GM21723 (cell line): Measurements from ENCODE around the gene RBCK1.

ENCODE experiments used
- ATAC-seq: cut with Tn5 transposase; IDR thresholded peaks from one replicate; pipeline ENCODE4 v1.9.1; 2021; ENCODE audit warnings: mild to moderate bottlenecking, moderate library complexity; ENCODE audit not compliant: unreplicated experiment

RBCK1 gene

DNA sequence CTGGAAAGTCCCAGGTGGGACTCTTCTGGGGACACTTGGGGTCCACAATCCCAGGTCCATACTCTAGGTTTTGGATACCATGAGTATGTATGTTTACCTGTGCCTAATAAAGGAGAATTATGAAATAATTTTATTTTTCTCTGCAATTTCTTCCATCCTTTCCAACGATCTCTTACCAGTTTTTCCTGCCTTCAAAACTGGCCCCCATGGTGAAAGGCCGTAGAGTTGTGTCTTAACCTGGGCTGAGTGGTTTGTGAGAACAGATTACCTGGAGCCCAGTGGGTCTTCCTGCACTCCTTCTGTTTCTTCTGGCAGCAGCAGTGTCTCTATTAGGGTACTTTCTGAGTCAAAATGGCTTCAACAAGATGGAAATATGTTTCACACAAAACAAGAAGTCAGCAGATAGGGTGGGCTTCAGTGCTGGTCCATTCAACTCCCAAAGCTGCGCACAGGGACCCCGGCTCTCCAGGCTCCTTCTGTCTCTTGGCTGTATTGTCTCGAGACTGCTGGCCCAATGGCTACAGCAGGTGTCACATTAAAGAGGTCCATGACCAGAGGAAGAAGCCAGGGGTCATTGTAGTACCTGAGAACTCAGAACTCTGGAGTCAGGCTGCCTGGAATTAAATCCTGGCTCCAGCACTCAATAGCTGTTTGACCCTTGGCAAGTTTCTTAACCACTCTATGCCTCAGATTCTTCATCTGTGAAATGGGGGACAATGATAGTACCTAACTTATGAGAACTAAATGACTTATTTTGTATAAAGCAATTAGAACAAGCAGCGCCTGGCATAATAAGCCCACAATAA is 10.5 kb upstream of the RBCK1 start:
- ATAC-seq = no peak

DNA sequence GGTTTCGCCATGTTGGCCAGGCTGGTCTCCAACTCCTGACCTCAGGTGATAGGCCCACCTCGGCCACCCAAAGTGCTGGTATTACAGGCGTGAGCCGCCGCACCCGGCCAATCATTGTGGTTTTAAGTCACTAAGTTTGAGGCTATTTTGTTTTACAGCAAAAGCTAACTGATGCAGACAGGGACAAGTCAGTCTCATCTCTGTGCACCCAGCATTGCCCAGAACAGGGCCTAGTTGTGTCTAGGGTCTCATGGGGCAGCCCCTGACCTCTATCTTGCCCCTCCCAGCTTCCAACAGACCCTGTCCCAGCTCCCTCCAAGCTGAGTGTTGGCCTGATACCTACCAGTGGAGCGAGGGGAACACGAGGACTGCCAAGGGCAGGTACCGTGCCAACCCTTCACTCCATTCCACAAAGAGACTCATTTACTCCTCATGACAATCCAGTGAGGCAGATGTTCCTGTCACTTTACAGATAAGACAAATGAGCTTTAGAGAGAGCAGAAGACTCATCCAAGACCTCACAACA is 8.9 kb upstream of the RBCK1 start:
- no peak for ATAC-seq

DNA sequence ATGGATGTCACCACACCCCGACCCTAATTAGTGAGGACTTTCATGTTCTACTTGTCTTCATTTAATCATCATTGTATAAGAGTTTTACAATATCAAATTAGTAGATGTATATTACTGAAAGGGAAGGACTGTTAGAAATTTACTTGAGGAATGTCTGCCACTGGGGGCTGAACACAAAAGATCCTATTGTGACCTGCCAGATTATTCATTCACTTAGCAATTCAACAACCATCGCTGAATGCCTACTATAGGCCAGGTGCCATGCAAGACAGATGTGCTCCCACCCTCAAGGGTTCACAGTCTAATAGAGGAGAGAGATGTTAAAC is 8.0 kb upstream of the RBCK1 start:
- no peak for ATAC-seq

DNA sequence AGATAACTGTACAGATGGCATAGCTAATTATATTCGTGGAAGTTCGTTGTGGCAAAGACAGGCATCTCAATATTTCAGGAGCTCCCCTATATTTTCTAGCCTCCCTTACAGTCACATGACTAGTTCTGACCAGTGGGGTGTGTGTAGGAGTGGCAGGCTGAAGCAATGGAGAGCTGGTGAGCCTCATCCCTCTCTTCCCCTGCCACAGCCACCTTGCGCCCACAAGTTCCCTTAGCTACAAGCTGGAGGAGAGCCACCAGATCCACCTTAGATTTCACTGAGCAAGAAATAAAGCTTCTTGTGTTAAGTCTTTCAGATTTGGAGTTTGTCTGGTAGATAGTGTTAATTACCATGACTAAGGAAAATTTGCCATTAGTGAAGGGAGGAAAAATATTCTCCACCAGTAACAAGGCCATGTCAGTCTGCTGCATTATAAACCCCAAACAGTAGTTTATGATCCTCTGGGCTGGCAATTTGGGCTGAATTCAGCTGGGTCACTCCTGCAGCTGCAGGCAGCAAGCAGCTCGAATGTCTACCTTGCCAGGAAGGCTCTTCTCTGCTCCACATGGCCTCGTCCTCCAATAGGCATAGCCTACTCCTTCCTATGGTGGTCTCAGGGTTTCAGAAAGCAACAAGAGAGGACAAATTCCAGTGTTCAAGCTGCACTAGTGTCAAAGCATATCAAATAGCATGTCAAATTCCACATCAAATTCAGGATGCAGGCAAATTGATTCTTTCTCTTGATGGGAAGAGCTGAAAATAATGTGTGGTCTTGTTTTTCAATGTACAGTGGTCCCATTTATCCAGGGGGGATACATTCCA is 7.4 kb upstream of the RBCK1 start:
- no peak for ATAC-seq

DNA sequence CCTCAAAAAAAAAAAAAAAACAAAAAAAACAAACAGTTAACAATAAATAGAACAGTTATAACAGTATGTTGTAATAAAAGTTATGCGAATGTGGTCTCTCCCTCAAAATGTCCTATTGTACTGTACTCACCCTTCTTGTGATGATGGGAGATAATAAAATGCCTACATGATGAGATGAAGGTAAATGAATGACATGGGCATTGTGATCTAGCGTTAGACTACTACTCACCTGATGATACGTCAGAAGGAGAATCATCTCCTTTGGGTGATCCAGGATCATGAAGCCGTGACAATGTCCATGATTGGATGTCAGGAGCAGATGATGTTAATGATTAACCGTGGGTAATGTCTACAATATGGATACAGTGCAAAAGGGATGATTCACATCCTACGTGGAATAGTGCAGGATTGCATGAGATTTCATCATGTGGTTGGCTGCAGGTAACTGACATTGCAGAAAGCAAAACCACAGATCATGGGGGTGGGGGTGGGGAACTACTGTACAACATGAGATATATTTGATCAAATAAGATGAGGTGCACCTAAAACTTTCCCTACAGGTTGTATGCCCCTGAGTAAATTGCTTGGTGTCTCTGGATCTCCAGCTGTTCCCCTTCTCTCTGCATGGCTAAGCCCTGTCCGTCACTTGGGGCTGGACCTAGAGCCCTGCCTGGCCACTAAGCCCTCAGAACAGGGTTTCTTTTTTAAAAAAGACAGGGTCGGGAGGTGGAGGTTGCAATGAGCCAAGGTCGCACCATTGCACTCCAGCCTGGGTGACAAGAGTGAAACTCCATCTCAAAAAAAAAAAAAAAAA is 6.2 kb upstream of the RBCK1 start:
- ATAC-seq = no peak

DNA sequence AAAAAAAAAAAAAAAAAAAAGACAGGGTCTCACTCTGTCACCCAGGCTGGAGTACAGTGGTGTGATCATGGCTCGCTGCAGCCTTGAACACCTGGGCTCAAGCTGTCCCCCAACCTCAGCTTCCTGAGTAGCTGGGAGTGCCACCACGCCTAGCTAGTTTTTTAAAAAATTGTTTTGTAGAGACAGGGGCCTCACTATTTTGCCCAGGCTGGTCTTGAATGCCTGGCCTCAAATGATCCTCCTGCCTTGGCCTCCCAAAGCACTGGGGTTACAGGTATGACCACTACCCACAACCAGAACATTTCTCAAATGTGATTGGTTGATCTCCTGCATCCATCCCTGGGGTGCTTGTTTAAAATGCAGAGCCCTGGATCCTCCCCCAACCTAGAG is 5.6 kb upstream of the RBCK1 start:
- ATAC-seq = no peak

DNA sequence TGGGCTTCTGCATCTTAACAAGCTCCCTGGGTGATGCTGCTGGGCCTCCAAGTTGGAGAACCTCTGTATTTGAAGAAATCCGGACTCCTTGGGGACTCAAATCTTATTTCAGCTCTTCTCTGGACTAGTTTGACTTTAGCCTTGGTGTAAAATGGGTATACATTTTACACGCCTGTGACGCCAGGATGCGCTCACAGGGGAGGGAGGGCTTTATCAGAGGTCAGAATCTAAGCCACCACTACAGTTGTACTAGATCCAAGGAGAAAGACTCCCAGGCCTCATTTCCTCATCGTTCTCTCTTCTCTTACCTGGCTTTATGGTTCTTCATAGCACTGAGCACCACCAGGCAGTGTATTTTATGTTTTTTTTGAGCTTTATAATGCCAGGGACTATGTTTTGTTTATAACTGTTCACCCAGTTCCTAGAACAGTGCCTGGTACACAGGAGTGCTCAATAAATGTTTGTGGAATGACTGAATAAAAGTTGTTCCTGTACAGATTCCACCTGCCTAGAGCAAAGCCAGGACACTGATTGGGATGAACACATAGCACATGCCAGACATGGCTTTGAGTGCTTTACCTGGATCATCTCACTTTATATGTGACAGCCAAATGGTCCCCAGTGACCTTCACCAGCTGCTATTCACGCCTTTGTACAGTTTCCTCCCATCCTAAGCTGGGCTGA is 5.1 kb upstream of the RBCK1 start:
- ATAC-seq = no peak

DNA sequence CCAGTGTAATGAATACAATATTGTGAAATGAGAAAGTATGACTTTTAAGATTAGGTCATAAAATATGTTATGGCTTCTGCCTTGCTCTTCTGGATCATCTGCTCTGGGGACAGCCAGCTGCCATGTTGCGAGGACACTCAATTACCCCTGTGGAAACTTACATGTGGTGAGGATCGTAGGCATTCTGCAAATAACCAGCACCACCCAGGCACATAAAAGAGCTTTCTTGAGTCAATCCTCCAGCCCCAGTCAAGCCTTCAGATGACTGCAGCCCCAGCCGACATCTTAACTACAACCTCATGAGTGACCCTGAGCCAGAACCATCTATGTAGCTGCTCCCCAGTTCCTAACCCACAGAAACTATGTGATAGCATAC is 4.5 kb upstream of the RBCK1 start:
- no peak for ATAC-seq

DNA sequence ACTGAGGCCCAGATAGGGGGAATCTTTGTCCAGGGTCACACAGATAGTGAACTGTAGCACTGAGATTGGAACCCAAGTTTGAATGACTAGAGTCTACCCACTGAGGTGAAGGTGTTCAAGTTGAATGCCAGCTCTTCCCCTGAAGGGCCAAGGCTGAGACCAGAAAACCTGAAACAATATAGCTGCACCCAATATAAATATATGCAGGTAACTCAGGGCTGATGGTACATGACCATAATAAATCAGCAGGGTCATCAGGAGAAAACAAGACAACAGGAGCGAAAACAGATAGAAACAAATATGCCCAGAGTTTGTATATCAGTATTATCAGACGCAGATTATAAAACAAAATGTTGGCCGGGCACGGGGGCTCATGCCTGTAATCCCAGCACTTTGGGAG is 4.0 kb upstream of the RBCK1 start:
- no peak for ATAC-seq

DNA sequence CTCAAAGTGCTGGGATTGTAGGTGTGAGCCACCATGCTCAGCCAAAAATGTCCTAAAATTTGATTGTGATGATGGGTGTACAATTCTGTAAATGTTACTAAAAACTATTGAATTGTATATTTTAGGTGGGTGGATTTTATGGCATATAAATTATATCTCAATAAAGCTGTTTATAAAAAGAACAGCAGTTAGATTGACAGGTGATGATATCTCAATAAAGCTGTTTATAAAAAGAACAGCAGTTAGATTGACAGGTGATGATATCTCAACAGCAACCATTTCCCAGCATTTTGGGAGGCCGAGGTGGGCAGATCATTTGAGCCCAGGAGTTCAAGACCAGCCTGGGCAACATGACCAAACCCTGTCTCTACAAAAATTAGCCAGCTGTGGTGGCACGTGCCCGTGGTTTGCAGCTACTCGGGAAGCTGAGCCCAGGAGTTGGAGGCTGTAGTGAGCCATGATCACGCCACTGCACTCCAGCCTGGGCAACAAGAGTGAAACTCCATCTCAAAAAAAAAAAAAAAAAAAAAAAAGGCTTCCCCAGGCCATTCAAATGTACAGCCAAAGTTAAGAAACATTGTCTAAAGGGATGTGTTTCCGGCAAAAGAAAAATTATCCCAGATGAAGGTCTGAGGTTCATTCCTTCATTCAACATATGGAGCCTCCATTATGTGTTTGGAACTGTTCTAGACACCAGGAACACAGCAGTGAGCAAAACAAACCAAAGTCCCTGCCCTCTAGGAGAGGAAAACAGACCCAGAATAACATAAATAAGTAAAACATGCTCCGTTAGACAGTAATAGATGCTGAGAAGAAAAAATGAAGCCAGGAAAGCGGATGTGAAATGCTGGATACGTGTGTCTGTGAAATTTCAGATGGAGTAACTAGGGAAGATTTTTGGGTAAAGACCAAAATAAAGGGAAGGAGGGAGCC is 1.6 kb upstream of the RBCK1 start:
- ATAC-seq = no peak

DNA sequence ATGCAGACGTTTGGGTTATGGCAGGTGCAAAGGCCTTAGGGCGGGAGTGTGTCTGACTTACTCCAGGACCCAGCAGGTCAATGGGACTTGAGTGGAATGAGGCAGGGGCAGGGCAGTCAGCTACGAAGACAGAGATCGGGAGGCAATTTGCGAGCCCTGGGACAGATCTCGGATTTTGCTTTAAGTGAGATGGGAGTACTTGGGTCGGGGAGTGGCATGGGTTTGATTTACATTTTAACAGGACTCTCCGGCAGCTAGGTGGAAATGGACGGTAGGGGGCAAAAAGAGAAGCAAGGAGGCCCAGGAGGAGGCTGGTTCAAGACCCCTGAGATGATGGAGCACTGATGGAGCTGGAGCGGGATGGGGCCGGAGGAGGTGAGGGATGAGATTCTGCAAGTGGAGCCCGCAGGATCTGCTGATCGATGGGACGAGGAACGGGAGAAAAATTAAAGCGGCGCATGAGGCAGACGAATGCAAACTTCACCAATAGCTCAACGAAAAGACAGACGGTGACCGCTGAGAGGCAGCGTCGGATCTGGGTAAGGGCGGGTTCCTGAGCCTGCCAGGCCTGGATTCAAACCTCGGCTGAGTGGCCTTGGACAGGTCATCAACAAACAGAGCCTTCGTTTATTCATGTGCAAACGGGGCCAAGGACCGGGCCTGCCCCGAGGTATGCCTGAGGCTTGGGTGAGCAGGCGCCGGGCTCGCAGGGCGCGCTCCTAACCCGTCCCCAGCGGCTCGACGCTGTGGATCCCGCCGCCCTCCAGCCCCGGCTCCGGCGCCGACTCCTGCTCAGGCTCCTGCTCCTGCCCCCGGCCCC is 756 bp upstream of the RBCK1 start:
- peak; percentile 61 for ATAC-seq

DNA sequence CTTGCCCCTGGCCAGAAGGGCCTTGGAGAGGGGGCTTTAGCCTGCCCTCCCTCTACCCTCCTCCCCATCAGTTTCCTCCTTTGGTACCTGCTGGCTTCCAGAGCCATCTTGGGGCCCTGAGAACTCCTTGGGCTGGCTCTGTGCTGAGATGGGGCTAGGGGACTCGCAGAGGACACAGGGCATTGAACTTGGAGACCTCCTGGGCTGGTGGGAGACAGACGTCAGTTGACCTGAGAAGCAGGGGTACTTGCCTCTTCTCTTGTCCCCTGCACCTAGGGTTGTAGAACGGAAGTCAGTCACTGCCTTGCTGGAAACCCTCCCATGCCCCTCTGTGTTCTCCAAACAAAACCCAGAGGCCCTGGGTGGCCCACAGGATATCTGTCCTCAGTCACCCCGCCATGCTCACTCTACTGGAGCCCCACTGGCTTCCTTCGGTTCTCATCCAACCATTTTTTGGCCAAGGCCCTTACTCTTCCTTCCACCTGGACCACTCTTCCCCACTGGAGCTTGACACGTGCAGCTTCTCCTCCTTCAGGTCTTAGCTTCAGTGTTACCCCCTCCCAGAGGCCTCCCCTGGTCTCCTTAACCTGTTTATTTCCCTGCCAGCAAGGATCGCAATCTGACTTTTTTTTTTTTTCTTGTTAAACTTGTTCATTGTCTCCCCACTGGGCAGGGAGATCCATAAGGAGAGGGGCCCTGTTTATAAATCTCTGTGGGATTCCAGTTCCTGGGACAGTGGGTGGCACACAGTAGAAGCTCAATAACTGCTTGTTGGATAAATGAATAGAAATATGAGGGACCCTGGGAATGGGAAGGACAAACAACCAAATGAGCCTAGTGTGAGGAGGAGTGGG is 971 bp downstream of the RBCK1 start:
- peak; percentile 25 for ATAC-seq

DNA sequence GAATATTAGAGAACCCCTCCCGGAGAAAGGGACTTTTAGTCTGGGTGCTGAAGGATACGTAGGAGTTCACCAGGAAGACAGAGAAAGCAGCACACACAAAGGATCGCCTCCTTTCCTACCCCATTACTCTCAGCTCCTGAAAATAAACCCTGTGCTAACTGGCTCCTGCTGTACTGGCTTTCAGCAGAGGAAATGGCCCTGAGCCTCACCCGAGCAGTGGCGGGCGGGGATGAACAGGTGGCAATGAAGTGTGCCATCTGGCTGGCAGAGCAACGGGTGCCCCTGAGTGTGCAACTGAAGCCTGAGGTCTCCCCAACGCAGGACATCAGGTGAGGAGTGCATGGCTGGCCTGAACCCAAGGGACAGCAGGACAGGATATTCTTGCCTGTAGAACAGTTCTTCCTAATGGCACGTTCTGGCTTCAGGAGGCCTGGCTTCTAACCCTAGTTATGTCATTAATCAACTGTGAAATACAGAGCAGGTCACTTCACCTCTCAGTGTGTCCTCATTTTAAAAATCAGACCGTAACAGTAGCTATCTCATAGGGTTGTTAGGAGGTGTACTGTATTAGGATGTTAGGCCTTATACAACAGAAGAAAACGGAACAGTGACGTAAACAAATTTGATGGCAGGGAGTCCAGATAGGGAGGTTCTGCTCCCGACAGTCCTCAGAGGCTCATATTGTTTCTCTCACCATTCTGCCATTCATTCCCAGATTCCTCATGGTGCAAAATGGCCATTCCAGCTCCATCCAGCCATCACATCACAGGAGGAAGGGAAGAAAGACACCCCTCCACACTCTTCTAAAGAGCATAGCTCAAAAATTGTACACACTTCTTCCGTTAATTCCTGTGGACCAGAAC is 1.8 kb downstream of the RBCK1 start:
- ATAC-seq = no peak

DNA sequence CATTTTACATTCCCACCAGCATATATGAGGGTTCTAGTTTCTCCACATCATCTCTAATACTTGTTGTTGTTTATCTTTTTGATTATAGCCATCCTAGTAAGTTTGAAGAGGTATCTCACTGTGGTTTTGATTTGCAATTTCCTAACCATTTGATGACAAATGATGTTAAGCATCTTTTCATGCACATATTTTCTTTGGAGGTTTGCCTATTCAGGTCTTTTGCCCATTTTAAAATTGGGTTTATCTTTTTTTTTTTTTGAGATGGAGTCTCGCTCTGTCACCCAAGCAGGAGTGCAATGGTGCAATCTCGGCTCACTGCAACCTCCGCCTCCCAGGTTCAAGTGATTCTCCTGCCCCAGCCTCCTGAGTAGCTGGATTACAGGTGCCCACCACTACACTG is 4.0 kb downstream of the RBCK1 start:
- ATAC-seq = no peak

DNA sequence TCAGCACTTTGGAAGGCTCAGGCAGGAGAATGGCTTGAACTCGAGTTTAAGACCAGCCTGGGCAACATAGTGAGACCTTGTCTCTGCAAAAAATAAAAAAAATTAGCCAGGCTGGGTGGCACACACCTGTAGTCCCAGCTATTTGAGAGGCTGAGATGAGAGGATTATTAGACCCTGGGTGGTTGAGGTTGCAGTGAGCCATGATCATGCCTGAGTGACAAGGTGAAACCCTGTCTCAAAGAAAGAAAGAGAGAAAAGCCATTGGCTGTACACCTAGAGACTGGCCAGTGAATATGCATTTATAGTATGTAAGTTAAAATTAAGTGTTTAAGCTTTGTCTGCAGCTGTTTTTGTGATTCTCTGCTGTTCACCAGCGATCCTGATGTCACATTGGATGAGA is 6.1 kb downstream of the RBCK1 start:
- ATAC-seq = no peak

DNA sequence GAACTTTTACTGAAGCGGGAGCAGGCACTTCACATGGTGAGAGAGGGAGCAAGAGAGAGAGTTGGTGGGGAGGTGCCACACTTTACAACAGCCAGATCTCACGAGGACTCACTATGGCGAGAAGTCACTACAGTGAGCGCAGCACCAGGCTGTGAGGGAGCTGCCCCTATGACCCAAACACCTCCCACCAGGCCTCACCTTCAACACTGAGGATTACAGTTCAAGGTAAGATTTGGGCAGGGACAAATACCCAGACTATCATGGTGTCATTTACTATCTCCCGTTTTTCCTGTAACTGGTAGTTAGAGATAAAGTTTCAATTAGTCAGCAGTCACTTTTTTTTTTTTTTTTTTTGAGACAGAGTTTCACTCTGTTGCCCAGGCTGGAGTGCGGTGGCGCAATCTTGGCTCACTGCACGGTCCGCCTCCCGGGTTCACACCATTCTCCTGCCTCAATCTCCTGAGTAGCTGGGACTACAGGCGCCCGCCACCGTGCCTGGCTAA is 7.8 kb downstream of the RBCK1 start:
- ATAC-seq = no peak
